SK-MEL-5 (cell line): Measurements from ENCODE around the gene B3GALT5. TPM values are rescaled to one million over a fixed set of nuclear protein-coding genes. Genes with fewer than 3 reads are reported as not detected.

ENCODE experiments used
- DNase-seq: peaks from one replicate; pipeline ENCODE4 v3.0.0-alpha.2; 2016; ENCODE audit warnings: low read depth, low spot score
- in situ Hi-C: cut with HindIII; loops from 2 replicates; pipeline ENCODE4 v1.10.0; 2016; ENCODE audit warnings: low sequenced_read_pairs, high pct_unique_total_duplicates, low pct_unique_long_range_greater_than_20kb
- total RNA-seq: library from RNA; depleted of rRNA; stranded (reverse); fragments of >200 nt; shearing (Covaris generic); gene quantifications from 2 replicates; pipeline ENCODE4 v1.2.3, GENCODE V29; 2014

B3GALT5 gene
- total RNA-seq, 1 experiment from 2014 or later: not detected

DNA sequence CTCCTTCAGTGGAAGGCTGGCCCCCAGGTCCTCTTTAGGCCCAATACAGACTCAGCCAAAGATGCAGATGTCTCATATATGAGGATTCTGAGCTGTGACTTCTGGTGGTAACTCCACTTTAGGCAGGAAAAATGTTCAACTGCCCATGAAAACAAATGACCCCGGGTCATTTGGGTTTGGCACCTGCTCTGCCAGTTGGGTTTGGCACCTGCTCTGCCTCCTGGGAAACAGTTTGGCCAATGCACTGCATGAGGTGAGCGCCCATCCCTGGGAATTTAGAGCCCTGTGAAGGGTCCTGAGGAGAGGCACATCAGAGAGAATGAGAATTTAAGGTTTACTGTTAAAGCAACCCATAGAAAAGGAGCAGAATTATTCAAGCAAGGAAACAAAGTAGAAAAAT lies 45.3 kb downstream of the B3GALT5 start:
- in situ Hi-C loops: no loop called here
- DNase-seq: no peak

DNA sequence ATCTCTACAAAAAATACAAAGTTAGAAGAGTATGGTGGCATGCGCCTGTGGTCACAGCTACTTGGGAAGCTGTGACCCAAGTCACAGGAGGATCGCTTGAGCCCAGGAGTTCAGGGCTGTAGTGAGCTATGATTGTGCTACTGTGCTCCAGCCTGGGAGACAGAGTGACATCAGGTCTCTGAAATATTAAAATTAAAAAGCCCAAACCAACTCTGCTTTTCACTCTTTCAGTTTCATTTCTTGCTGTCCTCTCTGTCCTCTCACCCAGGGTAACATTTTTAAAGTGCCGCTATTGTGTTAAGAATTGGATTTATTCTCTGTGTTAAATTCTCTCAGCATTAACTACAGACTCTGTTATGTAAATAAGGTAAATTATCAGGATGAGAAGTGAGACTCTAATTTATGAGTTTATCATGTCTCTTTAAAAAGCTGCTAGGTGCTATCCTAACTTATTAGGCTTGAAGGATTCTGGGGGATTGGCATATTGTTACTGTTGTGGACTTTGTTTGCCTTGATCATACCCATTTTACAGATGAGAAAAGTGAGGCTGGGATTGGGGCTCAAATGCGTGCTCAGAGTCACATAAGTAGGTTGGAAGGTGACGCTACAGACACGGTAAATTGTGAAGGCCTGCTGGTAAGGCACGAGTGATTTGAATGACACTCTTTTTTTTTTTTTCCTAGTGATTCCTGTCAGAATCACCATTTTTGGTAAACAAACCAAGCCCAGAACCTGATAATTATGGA lies 46.5 kb downstream of the B3GALT5 start:
- in situ Hi-C loops: no loop called here
- no peak for DNase-seq

DNA sequence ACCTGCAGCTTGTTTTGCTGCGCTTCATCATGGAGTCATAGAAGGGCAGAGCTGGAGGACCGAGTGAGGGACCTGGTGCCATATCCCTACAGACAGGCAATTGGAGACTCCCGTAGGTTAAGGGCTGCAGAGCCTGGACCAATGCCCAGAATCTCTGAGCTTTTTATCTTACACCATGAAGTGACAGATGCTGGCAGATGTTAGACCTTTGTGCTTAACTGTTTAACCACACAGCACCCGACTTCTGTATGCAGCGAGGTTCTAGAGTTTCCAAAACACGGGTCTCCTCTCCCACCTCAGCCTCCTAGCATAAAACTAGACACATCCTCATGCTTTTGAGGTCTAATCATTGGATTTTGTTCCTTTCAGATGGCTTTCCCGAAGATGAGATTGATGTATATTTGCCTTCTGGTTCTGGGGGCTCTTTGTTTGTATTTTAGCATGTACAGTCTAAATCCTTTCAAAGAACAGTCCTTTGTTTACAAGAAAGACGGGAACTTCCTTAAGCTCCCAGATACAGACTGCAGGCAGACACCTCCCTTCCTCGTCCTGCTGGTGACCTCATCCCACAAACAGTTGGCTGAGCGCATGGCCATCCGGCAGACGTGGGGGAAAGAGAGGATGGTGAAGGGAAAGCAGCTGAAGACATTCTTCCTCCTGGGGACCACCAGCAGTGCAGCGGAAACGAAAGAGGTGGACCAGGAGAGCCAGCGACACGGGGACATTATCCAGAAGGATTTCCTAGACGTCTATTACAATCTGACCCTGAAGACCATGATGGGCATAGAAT lies 47.6 kb downstream of the B3GALT5 start:
- in situ Hi-C loops: no loop called here
- no peak for DNase-seq

DNA sequence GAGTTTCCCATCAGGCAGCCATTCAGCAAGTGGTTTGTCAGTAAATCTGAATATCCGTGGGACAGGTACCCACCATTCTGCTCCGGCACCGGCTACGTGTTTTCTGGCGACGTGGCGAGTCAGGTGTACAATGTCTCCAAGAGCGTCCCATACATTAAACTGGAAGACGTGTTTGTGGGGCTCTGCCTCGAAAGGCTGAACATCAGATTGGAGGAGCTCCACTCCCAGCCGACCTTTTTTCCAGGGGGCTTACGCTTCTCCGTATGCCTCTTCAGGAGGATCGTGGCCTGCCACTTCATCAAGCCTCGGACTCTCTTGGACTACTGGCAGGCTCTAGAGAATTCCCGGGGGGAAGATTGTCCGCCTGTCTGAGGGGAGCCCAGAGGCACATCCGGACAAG lies 48.4 kb downstream of the B3GALT5 start:
- no peak for DNase-seq
- in situ Hi-C loops: no loop called here

DNA sequence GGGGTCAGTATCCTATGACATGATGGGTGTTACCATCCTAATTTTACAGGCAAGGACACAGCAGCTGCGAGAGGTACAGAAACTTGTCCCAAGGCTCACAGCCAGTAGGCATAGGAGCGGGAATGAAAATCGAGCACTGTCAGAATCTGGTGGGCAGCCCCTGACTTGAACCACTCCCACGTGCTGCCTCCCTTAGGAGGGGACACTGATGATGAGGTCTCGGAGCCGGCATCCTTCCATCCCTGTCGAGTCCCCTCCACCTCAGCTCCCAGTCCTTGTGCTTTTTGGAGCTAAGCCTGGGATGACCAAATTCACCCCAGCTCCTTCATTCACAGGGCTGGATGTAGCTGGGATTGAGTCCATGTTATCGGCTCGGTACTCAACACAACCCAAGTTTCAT lies 49.0 kb downstream of the B3GALT5 start:
- in situ Hi-C loops: no loop called here
- DNase-seq: no peak

DNA sequence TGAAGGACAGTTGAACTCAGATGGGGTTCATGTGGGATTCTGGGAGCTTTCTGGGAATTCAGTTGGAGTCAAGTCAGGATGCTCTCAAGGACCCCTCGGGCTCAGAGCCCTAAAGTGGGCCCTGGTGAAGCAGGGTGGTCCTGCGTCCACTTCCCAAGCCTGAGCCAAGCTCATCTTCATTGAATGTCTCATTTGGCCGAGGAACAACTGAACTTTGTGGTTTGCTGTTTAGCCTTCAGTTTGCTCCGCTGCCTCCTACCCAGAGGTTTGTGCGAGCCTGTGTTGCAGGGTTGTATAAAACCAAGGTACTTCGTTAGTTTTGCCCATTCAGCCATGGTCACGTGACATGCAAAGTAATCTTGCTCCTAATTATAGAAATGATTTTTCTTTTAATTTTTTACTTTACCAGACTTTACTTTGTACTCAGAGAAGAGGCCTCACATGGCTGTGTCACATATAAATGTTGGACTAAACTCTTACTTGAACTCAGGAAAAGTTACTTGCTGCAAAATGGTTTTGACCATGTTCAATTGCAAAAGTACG lies 49.7 kb downstream of the B3GALT5 start:
- in situ Hi-C loops: no loop called here
- no peak for DNase-seq

DNA sequence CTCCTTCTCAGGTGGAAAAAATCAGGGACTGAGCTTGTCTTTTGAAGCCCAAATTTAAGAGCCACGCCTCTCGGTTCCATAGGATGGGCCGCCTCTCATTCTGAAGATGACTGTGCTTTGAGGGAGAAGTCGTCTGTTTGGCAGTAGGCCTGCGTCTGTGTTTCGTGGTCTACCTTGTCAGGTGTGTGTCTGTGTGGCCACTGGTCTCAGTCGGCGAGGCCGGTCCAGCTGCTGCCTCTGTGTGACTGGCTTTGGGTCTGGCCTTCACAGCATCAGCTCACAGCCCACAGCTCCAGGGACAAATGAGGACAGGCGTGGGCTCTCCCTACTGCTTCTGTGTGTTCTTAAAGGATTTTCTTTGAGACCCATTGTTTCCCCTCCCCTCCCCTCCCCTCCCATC lies 50.3 kb downstream of the B3GALT5 start:
- DNase-seq: no peak
- in situ Hi-C loops: no loop called here

DNA sequence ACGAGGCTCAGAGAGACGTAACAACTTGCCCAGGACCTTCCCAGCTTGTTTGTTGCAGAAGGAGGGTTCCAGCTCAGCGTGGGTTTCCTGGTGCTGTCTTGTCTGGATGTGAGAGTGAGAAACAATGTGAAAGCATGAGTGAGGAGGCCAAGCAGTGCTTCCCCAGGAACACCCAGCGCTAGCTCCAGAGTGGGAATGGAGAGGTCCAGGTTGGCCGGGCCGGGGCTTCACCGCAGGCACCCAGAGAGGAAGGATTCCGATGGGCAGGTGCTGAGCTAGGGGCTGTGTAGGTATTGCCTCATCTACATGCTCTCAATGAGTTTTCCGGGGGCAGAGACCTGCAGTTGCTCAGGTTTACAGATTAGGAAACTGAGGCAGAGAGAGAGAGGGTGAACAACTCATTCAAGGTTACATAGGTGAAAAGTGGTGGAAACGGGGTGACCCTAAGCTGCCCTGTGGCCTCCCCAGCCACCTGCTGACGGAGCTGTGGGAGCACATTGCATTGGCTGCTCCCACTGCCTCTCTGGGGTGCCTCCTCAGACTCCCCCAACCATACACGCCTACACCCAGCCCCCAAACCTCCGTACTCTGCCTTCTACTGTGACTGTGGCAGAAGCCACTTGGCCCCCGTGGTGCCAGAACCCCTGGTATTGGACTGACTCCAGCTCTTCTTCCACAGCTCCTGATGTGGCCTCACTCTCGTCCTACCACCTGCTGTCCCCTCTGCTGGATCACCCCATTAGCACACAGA lies 51.2 kb downstream of the B3GALT5 start:
- in situ Hi-C loops: no loop called here

DNA sequence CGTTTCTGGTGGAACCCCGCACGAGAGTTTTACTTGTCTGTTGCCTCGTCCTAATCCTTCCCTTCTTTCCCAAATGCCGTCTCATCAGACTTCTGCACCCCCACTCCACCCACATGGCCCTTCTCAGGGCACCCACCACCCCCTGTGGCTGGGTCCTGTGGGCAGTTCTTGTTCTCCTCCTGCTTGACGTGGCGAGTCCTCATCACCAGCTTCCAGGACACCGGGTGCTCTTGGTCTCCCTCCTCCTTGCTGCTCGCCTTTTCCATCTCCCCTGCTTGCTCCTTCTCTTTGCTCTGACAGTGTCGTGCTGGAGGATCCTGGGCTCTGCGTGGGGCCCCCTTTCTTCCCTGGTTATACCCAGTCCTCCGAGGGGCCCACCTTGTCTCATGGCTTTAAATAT lies 51.8 kb downstream of the B3GALT5 start:
- in situ Hi-C loops: no loop called here
- no peak for DNase-seq

More for the DNA sequence above, 51.2 kb downstream of the B3GALT5 start:
- DNase-seq: no peak

DNA sequence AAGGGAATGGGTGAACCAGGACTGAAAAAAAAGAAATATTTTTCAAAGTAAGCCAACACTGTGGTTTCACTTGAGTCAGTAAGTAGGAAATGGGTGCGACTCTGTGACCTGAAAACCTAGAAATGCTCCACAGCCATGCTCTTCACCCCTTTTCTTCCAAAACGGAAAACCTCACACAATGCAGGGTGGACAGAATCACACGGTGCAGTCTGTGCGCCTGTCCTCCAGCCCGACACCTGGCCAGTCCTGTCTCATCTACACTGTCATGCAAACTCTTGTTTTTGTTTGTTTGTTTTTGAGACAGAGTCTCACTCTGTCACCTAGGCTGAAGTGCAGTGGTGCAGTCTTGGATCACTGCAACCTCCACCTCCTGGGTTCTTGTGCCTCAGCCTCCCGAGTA lies 53.3 kb downstream of the B3GALT5 start:
- in situ Hi-C loops: no loop called here
- DNase-seq: no peak

DNA sequence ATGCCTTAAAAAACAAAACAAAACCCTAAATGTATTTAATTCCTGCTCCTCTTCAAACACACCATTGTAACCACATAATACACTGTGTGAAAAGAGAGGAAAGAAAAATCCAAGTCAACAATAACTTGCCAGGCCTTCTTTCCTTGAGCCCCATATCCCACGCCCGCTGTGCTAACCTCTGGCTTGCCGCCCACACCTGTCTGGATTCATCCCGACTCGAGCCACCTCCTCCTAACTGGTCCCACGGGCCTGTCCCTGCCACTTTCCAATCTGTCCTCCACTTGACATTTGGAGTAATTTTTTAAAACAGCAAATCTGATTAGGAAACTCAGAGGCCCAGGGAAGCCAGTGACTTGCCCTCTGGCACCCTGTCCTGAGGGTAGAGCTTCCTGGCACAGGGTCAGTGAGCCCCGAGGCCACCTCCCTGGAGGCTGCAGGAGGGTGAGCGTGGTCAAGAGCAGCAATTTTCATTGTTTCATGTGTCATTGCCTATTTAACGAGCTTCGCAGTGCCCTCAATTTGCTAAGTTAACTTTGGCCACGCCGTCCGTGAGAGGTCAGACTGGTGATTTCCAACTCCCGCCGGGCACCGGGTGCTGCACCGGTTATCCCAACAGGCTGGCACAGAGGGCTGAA lies 54.1 kb downstream of the B3GALT5 start:
- in situ Hi-C loops: no loop called here
- no peak for DNase-seq

DNA sequence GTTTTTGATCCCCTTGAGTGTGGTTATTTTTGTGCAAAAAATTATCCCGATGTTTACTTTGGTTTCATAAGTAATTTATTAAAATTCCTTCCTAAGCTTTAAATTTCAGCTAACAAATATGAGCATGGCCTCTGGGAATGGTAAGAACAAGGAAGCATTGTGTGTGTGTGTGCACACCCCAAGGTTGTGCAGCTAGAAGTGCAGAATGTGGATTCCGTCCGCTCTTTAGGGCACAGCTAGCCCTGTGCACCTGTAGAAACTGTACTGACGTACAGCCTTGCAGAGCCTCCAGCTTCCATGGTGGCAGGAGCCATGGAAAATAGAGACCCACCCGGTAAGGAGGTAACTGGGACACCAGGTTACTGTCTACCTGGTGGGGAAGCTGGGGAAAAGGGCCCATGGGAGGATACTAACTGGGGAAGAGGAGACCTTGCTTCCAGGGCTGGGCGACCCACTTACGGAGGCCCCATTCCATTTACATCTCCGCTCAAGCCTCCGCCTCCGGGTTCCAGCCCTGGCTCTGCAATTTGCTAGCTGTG lies 54.7 kb downstream of the B3GALT5 start:
- in situ Hi-C loops: no loop called here
- DNase-seq: no peak

DNA sequence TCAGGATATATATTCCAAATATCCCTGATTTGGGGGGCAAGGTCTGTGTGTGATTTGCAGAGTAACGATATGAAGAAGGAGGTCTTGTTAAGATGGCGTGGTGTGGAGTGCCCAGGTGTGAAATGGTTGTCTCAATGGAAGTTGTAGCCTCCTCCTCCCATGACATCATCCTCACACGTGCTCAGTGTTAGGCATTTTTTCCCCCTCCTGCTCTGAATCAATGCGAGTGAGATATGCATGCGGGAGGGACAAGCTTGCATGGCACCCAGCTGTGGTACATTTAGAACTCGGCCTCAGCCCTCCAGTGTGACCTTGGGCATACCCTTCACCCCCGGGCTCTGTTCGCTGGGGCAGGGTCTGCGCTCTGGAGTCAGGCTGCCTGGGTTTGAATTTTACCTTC lies 55.6 kb downstream of the B3GALT5 start:
- DNase-seq: no peak
- in situ Hi-C loops: no loop called here

DNA sequence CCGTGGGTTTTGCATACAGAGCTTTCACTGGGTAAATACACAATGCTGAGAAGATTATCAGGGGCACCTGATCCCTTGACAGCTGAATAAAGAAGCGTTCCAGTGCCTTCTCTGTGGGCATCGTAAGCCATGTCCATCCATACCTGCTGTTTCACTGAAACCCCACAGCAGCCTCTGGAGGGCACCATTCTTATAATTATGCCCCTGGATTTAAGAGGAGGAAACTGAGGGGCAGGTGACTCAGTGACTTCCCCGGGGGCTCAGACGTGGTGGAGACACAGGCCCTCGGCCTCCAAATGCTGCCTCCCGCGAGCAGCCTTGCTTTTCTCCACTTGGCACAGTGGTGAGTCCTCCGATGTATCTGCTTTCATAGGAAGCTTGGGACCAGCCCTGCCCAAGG lies 56.7 kb downstream of the B3GALT5 start:
- in situ Hi-C loops: no loop called here
- peak; percentile 16 for DNase-seq

DNA sequence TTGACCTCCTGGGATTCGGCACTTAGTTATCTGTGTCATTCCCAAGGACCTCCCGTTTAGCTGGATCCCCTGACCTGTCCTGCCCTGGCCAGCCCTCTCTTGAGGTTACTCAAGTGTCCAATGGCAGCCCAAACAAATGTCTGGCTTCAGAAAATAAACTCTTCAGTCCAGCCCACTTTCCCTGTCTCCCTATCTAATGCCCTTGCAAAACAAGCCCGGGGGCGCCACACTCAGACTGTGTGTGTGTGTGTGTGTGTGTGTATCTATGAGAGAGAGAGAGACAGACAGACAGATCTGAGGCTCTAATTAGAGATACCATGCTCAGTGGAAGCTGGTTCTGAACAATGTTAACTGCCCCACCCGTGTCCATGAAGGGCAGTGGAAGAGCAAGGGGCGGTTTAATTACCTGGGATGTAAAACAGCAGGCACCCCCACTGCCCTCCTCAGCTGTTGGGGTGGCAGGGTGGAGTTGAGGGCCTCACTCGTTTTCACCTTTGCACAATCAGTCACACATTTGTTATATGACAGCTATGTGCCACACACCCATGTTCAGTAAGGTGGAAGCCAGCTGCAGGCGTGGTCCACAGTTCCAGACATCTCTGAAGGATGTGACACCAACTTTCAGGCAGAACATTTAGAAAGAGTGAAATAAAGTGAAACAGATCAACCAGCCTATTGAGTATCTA lies 57.4 kb downstream of the B3GALT5 start:
- in situ Hi-C loops: no loop called here

DNA sequence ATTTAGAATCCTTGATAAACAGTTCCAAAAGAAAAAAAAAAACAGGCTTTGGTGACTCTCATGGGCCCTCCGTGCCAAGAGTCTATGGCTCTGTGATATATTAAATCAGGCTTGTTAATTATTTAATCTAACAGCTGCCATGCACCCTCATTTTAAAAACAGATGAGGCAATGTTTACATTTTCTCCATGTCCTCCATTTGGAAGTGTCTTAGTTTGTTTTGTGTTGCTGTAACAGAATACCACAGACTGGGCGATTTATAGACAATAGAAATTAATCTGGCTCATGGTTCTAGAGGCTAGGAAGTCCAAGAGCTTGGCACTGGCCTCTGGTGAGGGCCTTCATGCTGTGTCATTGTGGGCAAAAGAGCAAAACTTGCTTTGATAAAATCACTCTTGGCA lies 58.0 kb downstream of the B3GALT5 start:
- DNase-seq: no peak

More for the DNA sequence above, 57.4 kb downstream of the B3GALT5 start:
- DNase-seq: no peak

DNA sequence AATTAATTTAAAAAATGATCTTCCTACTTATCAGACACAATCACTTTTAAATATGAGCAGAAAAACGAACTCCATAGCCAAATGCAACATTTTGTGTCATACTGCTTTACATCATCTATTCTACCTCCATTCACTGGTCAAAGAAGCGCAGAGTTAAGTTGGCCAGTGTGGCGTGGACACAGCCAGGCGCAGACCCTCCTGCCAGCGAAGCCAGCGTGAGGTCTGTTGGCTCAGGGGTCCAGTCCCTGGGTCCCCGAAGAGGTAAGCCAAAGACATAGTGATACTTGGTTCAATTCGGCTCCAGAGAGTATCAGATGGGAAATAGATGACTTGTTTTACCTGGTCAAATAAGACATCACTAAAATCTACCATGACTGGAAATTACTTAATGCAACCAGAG lies 59.2 kb downstream of the B3GALT5 start:
- in situ Hi-C loops: no loop called here
- DNase-seq: no peak

More for the DNA sequence above, 58.0 kb downstream of the B3GALT5 start:
- in situ Hi-C loops: no loop called here
